Muscle layer of duodenum (tissue), 2 donors: ENCODE measurements around the gene CXCL8.
"Not testable (repeated sequence)": the region's sequence is repeated elsewhere in the genome, so short reads cannot be mapped to it uniquely, and the experiment has no call there.

Experiments used
- H3K27ac ChIP-seq: one replicate; pipeline ENCODE4 v1.7.0; 2013; ENCODE audit warnings: mild to moderate bottlenecking, low read length
- H3K27me3 ChIP-seq: one replicate; pipeline ENCODE4 v1.7.0; 2013; ENCODE audit warnings: low read depth, mild to moderate bottlenecking, control low read depth, low read length
- H3K36me3 ChIP-seq, 2 donors: one replicate each; pipeline ENCODE4 v1.7.0; 2013; ENCODE audit warnings: low read length in 2 of 2, control low read depth in 1 of 2, mild to moderate bottlenecking in 1 of 2; ENCODE audit not compliant: insufficient read depth in 2 of 2, control insufficient read depth in 1 of 2
- H3K4me1 ChIP-seq, 2 donors: one replicate each; pipeline ENCODE4 v1.7.0; 2013; ENCODE audit warnings: low read length in 2 of 2, mild to moderate bottlenecking in 2 of 2, control low read depth in 1 of 2, moderate library complexity in 1 of 2; ENCODE audit not compliant: insufficient read depth in 2 of 2, control insufficient read depth in 1 of 2
- H3K4me3 ChIP-seq, 2 donors: one replicate each; pipeline ENCODE4 v1.7.0; 2013; ENCODE audit warnings: low read length in 2 of 2, low read depth in 1 of 2, mild to moderate bottlenecking in 1 of 2
- H3K9me3 ChIP-seq, 2 donors: one replicate each; pipeline ENCODE4 v1.7.0; 2013; ENCODE audit warnings: low read length in 2 of 2, control low read depth in 1 of 2, mild to moderate bottlenecking in 1 of 2; ENCODE audit not compliant: control insufficient read depth in 1 of 2
- donor health status: healthy.

CXCL8 gene

GRCh38 chr4:73772363-73772762, 32.0 kb downstream of the CXCL8 start:
- H3K36me3 ChIP-seq, result no peaks in the 10 kb centered on the region
- no peaks in the 10 kb centered on the region for H3K9me3 ChIP-seq
- H3K4me1 ChIP-seq, result peaks cover 0 to 5% of the 10 kb centered on the region in 2 donors
- H3K27me3 ChIP-seq, result no peaks in the 10 kb centered on the region
- no peak overlapping the region for H3K4me3 ChIP-seq
- H3K27ac ChIP-seq, result no peak overlapping the region

DNA sequence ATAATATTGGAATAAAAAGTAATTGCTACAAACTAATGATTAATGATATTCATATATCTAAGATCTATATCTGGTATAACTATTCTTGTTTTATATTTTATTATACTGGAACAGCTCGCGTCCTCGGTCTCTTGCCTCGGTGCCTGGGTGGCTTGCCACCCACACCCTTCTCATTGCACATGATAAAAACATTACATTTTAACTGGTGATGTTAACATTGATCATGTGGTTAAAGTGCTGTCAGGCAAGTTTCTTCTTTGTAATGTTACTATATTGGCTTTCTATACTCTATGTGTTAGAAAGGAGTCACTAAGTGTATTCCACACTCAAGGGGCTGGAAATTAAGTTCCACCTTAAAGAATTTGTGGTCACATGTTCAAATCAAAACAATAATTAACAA, 34.0 kb downstream of the CXCL8 start:
- not testable (repeated sequence) for H3K27me3 ChIP-seq, H3K27ac ChIP-seq, H3K4me1 ChIP-seq, H3K36me3 ChIP-seq, H3K4me3 ChIP-seq, H3K9me3 ChIP-seq

GRCh38 chr4:73776321-73776729, 36.0 kb downstream of the CXCL8 start:
- H3K9me3 ChIP-seq, result no peaks in the 10 kb centered on the region
- H3K27ac ChIP-seq, result no peak overlapping the region

DNA sequence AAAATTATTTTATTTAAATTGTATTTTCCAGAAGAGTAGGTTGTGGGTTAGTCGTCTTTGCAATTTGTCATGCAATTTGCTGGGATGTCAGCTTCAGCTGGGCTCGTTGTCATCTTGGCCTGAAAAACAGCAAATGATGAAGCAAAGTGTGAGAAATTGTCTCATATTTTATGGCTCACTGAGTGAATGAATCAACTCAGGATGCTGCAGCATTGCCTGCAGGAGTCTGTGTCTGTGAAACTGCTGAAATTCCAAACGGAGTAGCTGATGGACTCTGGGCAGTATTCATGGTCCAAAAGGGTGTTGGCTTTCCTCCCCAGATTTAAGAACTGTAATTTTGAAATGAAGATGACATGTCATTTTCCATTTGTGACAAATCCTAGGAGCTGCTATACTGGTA, 37.2 kb downstream of the CXCL8 start:
- H3K4me1 ChIP-seq, result peaks cover 0 to 5% of the 10 kb centered on the region in 2 donors
- H3K27ac ChIP-seq, result no peak overlapping the region
- H3K4me3 ChIP-seq, result no peak overlapping the region
- no peaks in the 10 kb centered on the region for H3K36me3 ChIP-seq
- no peaks in the 10 kb centered on the region for H3K9me3 ChIP-seq
- H3K27me3 ChIP-seq, result no peaks in the 10 kb centered on the region

More at GRCh38 chr4:73776321-73776729, 36.0 kb downstream of the CXCL8 start:
- H3K27me3 ChIP-seq, result no peaks in the 10 kb centered on the region
- H3K4me3 ChIP-seq, result no peak overlapping the region
- no peaks in the 10 kb centered on the region for H3K36me3 ChIP-seq
- H3K4me1 ChIP-seq, result peaks cover 0 to 5% of the 10 kb centered on the region in 2 donors

DNA sequence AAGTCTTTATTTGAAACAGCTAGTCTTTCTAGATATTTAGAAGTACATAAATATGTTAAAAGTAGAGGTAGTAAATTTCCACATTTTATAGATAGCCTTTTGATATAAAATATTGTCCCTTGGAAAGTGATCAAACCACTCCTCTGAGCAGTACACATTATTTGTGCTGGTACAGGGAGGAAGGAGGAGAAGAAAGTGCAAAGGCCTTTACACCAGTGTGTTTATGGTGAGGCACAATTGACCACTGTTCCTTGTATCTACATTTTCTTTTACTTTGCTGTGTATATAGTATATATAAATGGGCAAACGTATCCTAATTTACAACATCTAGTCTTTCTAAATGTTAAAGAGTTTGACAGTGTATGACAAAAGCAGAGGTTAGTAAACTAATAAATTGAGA, 39.9 kb downstream of the CXCL8 start:
- H3K27me3 ChIP-seq, result no peaks in the 10 kb centered on the region
- H3K27ac ChIP-seq, result no peak overlapping the region
- H3K4me3 ChIP-seq, result no peak overlapping the region
- no peaks in the 10 kb centered on the region for H3K9me3 ChIP-seq
- no peaks in the 10 kb centered on the region for H3K36me3 ChIP-seq
- H3K4me1 ChIP-seq, result peaks cover 0 to 5% of the 10 kb centered on the region in 2 donors

DNA sequence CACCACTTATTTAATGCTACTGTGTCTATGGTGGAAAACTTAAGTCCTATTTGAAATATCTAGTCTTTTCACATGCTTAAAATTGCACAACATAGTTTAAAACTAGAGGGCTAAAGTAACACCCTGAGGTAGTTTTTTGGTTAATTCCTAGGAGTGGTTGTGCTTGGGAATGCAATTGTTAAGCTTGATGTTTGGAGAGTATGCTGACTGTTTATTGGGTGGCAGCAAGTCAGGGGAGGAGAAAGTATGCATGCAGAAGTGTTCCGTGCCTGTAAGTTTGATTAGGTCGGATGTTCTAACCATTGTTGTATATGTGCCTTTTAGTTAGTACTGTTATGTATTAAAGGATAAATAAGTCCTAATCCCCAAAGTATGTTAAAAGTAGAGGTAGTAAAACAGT, 40.5 kb downstream of the CXCL8 start:
- H3K9me3 ChIP-seq, result no peaks in the 10 kb centered on the region
- peaks cover 0 to 5% of the 10 kb centered on the region in 2 donors for H3K4me1 ChIP-seq
- no peak overlapping the region for H3K4me3 ChIP-seq
- no peak overlapping the region for H3K27ac ChIP-seq
- H3K27me3 ChIP-seq, result no peaks in the 10 kb centered on the region
- H3K36me3 ChIP-seq, result no peaks in the 10 kb centered on the region

DNA sequence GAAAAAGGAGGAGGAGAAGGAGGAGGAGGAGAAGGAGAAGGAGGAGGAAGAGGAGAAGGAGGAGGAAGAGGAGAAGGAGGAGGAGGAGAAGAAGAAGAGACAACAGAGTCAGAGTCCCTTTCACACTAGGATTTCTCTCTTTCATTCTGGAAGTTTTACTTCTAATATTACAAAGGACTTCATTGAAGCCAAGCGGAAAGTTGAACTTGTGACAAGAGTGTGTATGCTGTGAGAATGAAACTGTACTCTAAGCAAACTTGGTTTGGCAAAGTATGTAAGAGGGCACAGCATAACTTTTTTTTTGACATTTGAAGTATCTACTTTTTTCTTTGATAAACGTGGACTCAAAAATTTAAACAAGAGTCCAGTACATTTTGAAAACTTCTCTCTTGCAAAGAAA, 48.0 kb downstream of the CXCL8 start:
- no peaks in the 10 kb centered on the region for H3K36me3 ChIP-seq
- peaks cover 0 to 2% of the 10 kb centered on the region in 2 donors for H3K9me3 ChIP-seq
- H3K27me3 ChIP-seq, result no peaks in the 10 kb centered on the region
- no peak overlapping the region for H3K27ac ChIP-seq
- no peak overlapping the region for H3K4me3 ChIP-seq
- no peaks in the 10 kb centered on the region for H3K4me1 ChIP-seq
